ENCODE data around the gene LAMA3.
"Not testable (repeated sequence)": the region's sequence is repeated elsewhere in the genome, so short reads cannot be mapped to it uniquely, and the experiment has no call there.

The LAMA3 gene

DNA sequence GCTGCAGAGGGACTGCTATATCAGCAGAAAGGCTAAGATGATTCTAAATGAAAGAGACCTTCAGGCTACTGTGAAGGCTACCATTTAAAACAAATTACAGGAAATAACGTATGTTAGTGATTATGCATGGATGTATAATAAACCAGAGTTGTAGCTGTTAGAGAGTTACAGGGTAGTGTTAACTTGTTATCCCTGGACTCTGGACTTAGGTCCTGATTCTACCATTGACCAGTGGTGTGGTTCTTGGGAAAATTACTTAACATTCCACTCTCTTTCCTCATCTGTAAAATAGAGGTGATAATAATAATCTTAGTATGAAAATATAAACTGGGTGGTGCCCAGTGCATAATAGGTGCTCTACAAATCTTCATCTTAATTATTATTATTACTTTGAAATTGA is 22.2 kb downstream of the LAMA3 start:
- no peak overlapping the region for H3K27ac Mint-ChIP-seq
- no peak for DNase-seq (ENCODE audit: low spot score in 2 of 2)
- no peaks in the 10 kb centered on the region for H3K9me3 Mint-ChIP-seq
- H3K4me1 Mint-ChIP-seq = peaks cover 16% of the 10 kb centered on the region
- H3K4me3 Mint-ChIP-seq = no peak overlapping the region
- no peaks in the 10 kb centered on the region for H3K36me3 Mint-ChIP-seq
- ATAC-seq = no peak

DNA sequence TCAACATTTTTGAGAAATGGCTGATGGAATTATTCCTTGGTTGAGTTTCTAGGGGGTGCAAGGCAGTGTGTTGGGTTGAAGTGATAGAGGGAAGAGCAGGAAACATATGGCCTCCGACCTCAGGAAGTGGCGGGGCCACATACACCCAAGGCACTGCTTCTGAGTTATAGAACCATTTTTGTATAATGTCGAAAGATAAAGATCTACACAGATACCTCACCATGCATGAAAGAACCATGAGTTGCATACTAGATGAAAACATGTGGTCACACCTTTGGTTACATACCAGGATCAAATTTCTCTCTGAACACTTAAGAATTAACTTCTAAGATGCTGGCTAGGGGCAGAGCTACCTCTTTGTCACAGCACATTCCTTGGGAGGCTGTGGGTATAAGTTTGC is 23.2 kb downstream of the LAMA3 start:
- DNase-seq (ENCODE audit: low spot score in 2 of 2) (no peak), ATAC-seq (peak; percentile 82)
- Mint-ChIP-seq H3K27ac (no peak overlapping the region), H3K9me3 (no peaks in the 10 kb centered on the region), H3K4me1 (peaks cover 16% of the 10 kb centered on the region), H3K4me3 (no peak overlapping the region), H3K36me3 (no peaks in the 10 kb centered on the region)

DNA sequence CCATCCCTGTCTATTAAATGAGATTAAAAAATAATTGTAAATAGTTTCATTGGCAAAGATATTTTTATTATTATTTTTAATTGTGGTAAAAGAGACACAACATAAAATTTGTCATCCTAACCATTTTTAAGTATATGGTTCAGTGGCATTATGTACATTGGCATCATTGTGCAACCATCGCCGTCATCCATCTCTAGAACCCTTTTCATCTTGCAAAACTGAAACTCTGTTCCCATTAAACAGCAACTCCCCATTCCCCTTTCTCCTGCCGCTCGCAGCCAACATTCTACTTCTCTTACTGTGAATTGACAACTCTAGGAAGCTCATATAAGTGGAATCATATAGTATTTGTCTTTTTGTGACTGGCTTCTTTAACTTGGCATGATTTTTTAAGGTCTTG is 25.3 kb downstream of the LAMA3 start:
- Mint-ChIP-seq H3K36me3 (no peaks in the 10 kb centered on the region), H3K4me3 (no peak overlapping the region), H3K9me3 (no peaks in the 10 kb centered on the region), H3K27ac (no peak overlapping the region), H3K4me1 (peaks cover 16% of the 10 kb centered on the region)
- DNase-seq (ENCODE audit: low spot score in 2 of 2) (no peak), ATAC-seq (no peak)

DNA sequence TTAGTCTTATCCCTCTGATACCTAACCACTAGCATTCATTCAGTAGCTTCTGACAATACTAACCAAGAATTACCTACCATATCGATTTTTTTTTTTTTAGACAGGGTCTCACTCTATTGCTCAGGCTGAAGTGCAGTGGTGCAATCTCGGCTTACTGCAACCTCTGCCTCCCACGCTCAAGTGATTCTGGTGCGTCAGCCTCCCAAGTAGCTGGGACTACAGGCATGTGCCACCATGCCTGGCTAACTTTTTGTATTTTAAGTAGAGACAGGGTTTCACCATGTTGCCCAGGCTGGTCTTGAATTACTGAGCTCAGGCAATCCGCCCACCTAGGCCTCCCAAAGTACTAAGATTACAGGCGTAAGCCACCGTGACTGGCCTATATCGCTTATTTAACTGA is 26.8 kb downstream of the LAMA3 start:
- not testable (repeated sequence) for ATAC-seq; DNase-seq (ENCODE audit: low spot score in 2 of 2); H3K36me3 Mint-ChIP-seq; H3K4me3 Mint-ChIP-seq; H3K9me3 Mint-ChIP-seq; H3K27ac Mint-ChIP-seq
- H3K4me1 Mint-ChIP-seq = peaks cover 16% of the 10 kb centered on the region

DNA sequence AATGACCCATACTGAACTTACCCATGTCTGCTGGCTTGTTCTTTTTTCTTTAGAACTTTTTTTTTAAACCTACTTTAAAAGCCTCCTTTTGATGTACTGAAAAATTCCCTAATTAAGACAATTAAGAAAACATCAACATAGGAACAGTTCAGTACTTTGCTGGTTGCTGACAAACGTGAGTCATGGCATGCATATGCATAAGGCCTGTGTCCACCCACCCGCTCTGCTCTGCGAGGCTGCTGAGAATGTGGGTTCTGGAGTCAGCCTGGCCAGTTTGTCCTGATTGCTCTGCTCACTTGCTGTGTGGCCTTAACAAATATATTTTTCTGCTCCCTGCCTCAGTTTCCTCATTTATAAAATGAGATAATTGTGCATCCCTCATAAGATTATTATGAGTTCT is 27.3 kb downstream of the LAMA3 start:
- Mint-ChIP-seq H3K27ac (no peak overlapping the region), H3K4me3 (no peak overlapping the region), H3K36me3 (no peaks in the 10 kb centered on the region), H3K9me3 (no peaks in the 10 kb centered on the region), H3K4me1 (peaks cover 16% of the 10 kb centered on the region)
- DNase-seq (ENCODE audit: low spot score in 2 of 2) = no peak
- no peak for ATAC-seq

DNA sequence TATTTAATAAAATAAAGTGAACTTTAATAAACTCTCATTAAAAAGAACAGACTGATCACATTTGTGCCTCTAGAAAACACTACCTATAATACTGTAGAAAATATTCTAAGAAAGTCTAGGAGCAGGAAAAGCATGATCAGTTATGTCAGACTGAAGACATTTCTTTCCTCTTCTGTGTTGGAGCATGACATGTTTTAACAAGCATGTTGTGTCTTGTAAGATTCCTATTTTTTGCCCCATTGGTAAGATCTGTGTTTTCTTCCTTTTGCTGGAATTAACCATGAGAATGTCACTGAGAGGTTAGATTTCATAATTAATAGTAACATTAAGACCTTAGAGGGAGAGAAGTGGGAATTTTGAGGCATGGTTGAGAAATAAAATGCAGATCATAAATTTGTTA is 27.7 kb downstream of the LAMA3 start:
- DNase-seq (ENCODE audit: low spot score in 2 of 2) (no peak), ATAC-seq (no peak)
- peaks cover 16% of the 10 kb centered on the region for H3K4me1 Mint-ChIP-seq
- no peak overlapping the region for H3K4me3 Mint-ChIP-seq
- no peak overlapping the region for H3K27ac Mint-ChIP-seq
- H3K9me3 Mint-ChIP-seq = no peaks in the 10 kb centered on the region
- no peaks in the 10 kb centered on the region for H3K36me3 Mint-ChIP-seq

DNA sequence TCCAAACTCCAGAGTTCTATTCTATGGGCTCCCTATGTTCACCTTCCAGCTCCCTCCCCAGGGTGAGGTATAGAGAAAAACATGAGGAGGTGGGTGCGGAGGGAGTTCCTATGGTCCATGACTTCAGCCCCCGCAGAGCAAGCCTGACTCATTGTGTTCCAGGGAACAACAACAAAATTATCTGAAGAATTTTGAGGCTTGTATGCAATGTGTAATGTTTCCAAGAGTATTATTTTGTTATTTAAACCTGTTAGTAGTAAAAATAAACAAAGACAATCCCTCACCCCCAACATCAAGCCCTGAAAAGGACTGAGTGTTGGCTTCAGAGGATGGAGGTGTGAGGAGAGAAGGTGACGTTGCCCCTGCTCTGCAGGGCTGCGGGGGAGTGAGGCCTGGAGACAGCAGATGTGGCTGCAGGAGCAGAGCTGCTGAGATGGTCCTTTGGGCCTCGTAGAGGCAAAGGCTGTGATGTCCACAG is 29.0 kb downstream of the LAMA3 start:
- Mint-ChIP-seq H3K27ac (no peak overlapping the region), H3K9me3 (no peaks in the 10 kb centered on the region), H3K4me1 (peaks cover 3% of the 10 kb centered on the region), H3K36me3 (no peaks in the 10 kb centered on the region), H3K4me3 (no peak overlapping the region)
- DNase-seq (ENCODE audit: low spot score in 2 of 2) = no peak
- ATAC-seq = no peak

DNA sequence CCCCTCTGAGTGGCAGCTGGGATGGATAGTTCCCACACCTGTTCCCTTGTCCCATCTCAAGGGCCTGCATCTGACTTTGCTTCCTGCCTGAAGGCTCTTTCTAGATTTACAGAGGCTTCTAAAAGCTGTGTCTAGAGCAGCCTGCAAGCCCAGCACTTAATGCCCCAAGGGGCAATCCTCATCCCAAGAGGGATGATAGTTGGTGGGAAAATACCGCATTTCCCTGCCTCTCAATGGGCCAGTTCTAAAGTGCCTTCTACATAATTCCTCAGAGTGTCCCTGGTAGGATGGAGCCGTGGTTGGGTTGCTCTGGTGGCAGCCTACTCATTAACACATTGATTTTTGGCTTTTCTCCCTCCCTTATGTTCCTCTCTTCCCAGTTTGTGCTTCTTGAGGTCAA is 29.5 kb downstream of the LAMA3 start:
- ATAC-seq (no peak), DNase-seq (ENCODE audit: low spot score in 2 of 2) (no peak)
- no peak overlapping the region for H3K4me3 Mint-ChIP-seq
- no peaks in the 10 kb centered on the region for H3K36me3 Mint-ChIP-seq
- H3K4me1 Mint-ChIP-seq = no peaks in the 10 kb centered on the region
- no peak overlapping the region for H3K27ac Mint-ChIP-seq
- H3K9me3 Mint-ChIP-seq = no peaks in the 10 kb centered on the region

DNA sequence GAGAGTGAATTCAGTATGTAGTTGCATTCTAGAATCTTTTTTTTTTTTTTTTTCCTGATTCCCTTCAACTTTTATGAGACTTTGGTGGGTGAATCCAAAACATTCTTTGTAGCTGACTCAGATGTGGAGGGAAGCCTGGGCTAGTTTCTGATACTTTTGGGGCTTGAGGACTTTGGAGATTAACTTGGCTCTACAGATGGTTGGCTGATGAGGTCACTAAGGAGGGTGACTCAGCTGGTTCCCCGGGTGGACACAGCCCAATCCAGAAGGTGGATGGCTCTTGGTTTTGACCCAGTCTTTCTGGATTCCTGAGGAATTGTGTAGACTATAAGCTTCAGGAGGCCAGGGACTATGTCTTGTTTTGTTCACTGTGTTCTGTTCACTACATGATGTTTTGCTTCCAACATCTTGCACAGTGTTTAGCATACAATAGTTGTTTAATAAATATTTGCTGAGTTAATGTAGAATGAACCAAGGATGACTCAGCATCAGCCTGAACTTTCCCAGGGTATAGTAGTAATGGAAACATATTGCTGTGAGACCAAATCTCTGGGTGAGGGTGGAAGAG is 30.5 kb downstream of the LAMA3 start:
- DNase-seq (ENCODE audit: low spot score in 2 of 2) = no peak
- no peaks in the 10 kb centered on the region for H3K4me1 Mint-ChIP-seq
- no peaks in the 10 kb centered on the region for H3K9me3 Mint-ChIP-seq
- no peak overlapping the region for H3K4me3 Mint-ChIP-seq
- no peak overlapping the region for H3K27ac Mint-ChIP-seq
- H3K36me3 Mint-ChIP-seq = no peaks in the 10 kb centered on the region
- ATAC-seq = no peak

DNA sequence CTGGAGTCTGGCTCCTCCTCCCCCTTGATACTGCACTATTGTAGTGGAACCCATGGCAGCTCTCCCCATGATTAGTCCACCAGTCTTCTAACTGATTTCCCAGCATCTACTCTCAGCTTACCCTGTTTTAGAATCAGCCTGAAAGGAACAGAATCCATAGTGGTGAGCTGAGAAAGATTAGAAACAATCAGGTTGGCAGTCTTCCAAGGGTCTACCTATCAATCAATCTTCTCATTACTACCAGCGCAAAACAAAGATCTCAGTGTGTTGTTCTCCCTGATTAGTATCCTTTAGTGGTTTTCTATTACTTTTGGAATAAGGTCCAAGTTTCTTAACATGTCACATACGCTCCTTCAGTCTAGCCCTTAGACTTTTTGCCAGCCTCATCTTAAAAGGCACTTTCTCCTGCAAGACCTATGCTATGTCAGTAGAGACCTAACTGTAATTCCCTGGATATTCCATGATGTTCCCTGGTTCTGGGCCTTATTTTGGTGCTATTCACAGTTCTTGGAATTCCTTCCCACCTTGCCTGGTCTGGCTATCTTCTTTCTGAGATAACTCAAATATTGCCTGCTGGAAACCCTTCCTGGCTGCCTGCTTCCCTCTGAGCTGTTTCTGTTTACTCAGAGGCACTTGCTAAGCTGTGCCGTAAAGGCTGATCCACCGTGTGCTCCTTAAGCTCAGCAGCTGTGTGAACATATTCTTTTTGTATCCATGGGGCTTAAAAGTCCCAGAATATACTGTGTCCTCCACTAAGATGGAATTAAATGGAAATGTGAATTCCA is 32.6 kb downstream of the LAMA3 start:
- Mint-ChIP-seq H3K27ac (no peak overlapping the region), H3K4me1 (no peaks in the 10 kb centered on the region), H3K9me3 (no peaks in the 10 kb centered on the region)

DNA sequence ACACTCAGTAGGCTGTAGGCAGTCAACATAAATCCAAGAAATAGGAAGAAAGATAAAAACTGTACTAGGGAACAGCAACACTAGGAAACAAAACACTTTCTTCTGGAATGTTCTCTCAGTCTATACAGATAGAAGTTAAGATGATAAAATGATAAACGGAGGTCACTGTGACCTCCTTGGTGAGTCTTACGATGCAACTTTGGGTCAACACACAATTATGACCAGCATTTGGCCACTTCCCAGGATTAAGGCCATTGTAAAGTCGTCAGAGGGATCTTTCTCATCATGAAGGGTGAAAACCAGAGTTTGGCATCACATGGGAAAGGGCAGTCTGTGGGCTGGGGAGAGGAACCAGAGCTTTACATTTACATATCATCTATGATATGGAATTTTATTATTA is 33.4 kb downstream of the LAMA3 start:
- ATAC-seq = no peak

More for the DNA sequence above, 32.6 kb downstream of the LAMA3 start:
- ATAC-seq (no peak), DNase-seq (ENCODE audit: low spot score in 2 of 2) (no peak)
- H3K4me3 Mint-ChIP-seq = no peak overlapping the region
- H3K36me3 Mint-ChIP-seq = no peaks in the 10 kb centered on the region

DNA sequence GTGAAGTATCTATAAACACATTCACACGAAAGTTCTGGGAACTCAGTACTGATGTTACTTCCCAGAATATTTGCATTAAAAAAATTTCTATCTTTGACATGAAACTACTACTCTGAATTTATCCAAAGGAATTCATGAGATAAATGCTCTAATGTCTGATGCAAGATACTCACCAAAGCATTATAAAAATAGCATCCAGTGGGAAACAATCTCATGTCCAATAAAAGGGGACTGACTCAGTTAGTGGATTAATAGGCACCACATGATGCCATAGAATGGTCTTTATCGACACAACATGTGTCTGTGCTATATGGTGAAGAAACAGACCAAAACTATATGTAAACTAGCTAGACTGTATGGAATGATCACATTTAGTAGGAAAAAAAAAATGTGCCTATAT is 33.9 kb downstream of the LAMA3 start:
- DNase-seq (ENCODE audit: low spot score in 2 of 2) (no peak), ATAC-seq (no peak)
- no peaks in the 10 kb centered on the region for H3K9me3 Mint-ChIP-seq
- no peak overlapping the region for H3K4me3 Mint-ChIP-seq
- H3K27ac Mint-ChIP-seq = no peak overlapping the region
- no peaks in the 10 kb centered on the region for H3K4me1 Mint-ChIP-seq
- no peaks in the 10 kb centered on the region for H3K36me3 Mint-ChIP-seq

More for the DNA sequence above, 33.4 kb downstream of the LAMA3 start:
- Mint-ChIP-seq H3K4me3 (no peak overlapping the region), H3K27ac (no peak overlapping the region), H3K4me1 (no peaks in the 10 kb centered on the region), H3K36me3 (no peaks in the 10 kb centered on the region), H3K9me3 (no peaks in the 10 kb centered on the region)
- DNase-seq (ENCODE audit: low spot score in 2 of 2) = no peak

DNA sequence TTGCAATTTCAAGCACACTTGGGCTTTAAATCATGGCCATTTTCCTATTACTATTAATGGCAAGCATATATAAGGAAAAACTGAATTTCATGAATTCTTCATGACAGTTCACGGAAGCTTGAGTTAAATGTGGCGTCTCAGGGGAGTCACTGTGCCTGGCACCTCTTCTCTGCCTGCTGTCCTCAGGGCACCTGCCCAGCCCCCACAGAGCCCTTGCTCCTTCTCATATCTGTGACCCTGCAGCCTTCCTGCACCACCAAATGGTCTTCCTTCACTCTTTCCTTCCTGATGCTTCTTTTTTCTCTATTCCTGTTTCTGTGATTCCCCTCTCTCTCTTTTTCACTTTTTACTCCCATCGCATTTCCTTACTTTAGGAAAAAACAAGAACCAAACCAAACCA is 35.4 kb downstream of the LAMA3 start:
- ATAC-seq (no peak), DNase-seq (ENCODE audit: low spot score in 2 of 2) (no peak)
- Mint-ChIP-seq H3K4me3 (no peak overlapping the region), H3K36me3 (no peaks in the 10 kb centered on the region), H3K9me3 (no peaks in the 10 kb centered on the region), H3K27ac (peak overlapping the region; percentile 3), H3K4me1 (no peaks in the 10 kb centered on the region)

DNA sequence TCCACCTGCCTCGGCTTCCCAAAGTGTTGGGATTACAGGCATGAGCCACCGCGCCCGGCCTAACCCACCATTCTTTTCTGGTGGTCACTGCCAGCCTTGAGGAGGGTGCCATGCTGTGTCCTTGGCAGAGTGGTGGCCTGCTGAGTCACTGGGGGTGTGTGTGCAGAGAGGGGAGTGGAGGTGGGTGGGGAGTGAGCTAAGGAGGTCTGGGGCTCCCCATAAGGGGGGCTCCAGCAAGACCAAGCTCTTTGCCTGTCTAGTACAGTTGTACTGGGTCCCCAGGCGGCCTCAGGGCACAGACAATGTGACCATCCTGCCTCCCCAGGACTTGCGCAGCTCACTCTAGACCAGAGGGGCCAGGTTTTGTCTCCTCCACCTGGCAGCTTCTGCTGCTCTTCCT is 36.1 kb downstream of the LAMA3 start:
- no peaks in the 10 kb centered on the region for H3K9me3 Mint-ChIP-seq
- ATAC-seq = no peak
- H3K4me1 Mint-ChIP-seq = no peaks in the 10 kb centered on the region
- no peak overlapping the region for H3K4me3 Mint-ChIP-seq
- no peaks in the 10 kb centered on the region for H3K36me3 Mint-ChIP-seq
- no peak for DNase-seq (ENCODE audit: low spot score in 2 of 2)
- no peak overlapping the region for H3K27ac Mint-ChIP-seq

DNA sequence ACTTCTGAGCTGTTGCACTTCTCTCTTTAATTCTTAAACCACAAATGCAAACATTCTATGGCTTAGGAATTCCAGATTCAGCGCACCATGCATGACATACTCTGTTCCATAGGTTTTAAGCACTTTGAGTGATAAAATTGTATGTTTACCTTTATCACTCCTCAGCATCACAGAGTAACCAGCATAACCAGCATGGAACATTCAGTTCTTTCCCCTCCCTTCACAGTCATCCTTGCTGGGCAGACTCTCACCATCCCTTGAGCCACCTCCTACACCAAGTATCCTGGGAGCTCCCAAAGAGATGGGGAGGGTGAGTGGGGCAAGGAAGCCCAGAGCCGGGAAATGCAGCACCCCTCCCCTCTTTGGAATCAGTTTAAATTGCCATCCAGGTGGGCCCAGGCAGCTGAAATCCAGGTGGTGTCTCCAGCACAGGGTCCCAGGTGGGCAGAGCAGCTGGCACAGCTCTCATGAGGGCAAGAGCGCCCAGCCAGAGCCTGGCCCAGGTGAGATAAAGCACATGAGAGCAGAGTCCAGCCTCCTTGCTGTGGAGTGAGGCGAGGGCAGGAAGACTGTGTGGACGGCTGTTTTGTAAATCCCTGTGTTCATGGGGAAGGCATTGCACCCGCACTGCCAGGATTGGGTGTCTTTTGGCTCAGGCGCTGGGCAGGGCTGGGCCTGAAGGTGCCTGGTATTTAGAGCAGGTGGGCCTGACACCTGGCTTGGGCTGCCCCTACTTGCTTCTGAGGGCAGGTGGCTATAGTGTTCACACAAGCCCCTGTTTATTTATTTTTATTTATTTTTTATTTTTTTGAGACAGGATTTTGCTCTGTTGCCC is 36.8 kb downstream of the LAMA3 start:
- DNase-seq (ENCODE audit: low spot score in 2 of 2) = no peak

More for the DNA sequence above, 36.8 kb downstream of the LAMA3 start:
- no peaks in the 10 kb centered on the region for H3K4me1 Mint-ChIP-seq
- H3K4me3 Mint-ChIP-seq = no peak overlapping the region
- no peaks in the 10 kb centered on the region for H3K9me3 Mint-ChIP-seq
- no peaks in the 10 kb centered on the region for H3K36me3 Mint-ChIP-seq
- ATAC-seq = peak; percentile 26
- H3K27ac Mint-ChIP-seq = no peak overlapping the region
